Renal cortical epithelial cell (primary cell): ENCODE results near the gene IWS1. TPM values are rescaled to one million over a fixed set of nuclear protein-coding genes. Genes with fewer than 3 reads are reported as not detected.
"Not testable (repeated sequence)": the region's sequence is repeated elsewhere in the genome, so short reads cannot be mapped to it uniquely, and the experiment has no call there.

Experiments
- DNase-seq: peaks from one replicate; pipeline ENCODE4 v3.0.0-alpha.2; 2011; ENCODE audit warnings: low read depth
- total RNA-seq: library from RNA; depleted of rRNA; stranded (reverse); fragments of >200 nt; gene quantifications from 2 replicates; pipeline ENCODE4 v1.2.3, GENCODE V29; 2014

IWS1 gene
- 46.5 and 71.3 TPM in 2 replicates for total RNA-seq

DNA sequence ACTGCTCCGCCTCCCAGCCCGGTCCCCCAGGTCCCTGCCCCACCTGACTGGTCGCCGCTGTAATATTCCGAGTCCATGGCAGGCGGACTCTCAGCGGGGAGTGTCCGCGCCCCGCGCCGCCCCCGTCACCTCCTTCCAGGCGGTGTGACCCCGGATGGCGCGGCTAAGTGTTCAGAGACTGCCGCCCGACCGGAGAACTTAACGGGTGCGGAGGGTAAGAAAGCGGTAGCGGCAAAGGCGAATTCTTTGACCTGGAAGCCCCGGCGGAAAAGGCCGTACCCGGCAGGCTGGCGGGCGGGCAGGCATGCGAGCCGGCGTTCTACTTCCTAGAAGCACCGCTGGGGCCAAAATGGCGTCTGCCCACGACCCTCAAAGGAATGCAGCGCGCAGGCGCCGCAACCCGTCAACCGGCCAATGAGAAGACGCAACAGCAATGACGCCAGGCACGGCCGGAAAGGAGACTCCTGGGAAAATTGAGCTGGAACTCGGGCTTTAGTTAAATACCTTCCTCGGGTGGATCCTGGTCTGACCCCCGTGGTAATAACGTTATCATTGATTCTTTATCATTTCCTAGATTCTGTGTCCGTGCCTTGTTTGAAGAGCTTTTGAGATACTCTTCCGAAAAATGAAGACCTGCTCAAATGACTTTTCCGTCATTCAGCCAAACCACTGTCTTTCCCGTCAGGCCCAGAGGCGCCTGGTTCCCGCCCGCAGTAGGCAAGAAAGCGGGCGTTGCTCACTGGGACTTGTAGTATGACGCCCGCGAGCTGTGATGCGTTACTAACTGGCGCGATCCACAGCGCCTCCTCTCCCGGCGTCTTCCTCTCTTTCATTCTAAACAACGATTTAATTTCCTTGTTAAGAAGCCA is at the start of gene IWS1:
Gene IWS1, minus strand, starts transcription at position 358 of the 869 bp plus-strand sequence. Its CDS starts 281 bp downstream, at position 77.
- DNase-seq = peak; percentile 91

DNA sequence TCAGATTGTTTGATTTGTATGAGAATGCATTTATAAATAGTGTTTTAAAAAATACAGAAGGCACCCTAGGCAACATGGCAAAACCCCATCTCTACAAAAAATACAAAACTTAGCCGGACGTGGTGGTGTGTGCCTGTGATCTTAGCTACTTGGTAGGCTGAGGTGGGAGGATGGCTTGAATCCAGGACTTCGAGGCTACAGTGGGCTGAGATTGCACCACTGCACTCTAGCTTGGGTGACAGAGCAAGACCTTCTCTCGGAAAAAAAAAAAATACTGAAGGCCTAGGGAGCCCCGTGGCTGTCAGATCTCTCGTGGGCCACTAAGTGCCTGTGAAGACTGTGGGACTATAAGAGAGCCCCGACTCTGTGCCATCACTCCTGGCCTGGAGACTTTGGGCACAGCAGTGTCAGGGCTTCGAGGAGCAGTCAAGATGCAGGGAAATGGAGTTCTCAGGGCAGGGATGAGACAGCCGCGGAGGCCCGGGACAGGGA is 49.7 kb upstream of the IWS1 start:
- no peak for DNase-seq

DNA sequence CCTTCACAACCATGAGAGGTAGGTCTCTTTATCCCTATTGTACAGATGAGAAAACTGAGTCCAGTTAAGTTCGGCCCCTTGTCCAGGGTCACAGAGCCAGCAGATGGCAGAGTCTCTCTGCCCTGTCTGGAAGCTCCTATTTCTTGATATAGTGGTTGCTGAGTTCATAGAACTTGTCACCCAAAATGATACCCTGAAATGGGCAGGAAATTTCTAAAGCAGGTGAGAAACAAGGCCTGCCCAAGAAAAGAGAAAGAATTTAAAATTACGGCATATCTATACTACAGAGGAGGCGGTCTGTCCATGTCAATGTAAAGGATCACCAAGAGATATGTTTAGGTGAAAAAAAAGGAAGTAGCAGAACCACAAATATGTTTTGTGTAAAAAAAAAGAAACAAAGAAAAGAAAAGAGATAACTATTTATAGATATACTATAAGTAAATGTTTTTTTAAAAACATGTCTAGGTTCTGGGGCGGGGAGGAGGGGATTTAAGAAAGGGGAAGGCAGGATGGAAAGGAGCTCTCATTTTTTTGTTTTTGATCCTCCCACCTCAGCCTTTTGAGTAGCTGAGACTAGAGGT is 49.0 kb upstream of the IWS1 start:
- no peak for DNase-seq

DNA sequence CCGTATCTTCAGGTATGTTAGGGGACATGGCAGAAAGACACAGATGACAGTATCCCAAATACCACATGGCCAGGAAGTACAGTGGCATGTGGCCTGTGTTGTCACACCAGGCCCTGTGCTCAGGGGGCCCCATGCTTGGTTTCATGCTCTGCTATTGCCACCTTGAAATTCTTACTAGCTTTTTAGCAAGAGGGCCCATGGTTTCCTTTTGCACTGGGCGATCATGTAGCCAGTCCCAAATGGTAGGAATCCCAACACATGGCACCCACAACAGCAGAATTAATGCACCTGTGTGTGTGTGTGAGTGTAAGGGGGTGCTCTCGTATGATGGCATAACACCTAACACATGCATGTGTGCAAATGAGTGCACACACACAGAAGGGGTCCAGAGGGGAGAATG is 48.4 kb upstream of the IWS1 start:
- DNase-seq = no peak

DNA sequence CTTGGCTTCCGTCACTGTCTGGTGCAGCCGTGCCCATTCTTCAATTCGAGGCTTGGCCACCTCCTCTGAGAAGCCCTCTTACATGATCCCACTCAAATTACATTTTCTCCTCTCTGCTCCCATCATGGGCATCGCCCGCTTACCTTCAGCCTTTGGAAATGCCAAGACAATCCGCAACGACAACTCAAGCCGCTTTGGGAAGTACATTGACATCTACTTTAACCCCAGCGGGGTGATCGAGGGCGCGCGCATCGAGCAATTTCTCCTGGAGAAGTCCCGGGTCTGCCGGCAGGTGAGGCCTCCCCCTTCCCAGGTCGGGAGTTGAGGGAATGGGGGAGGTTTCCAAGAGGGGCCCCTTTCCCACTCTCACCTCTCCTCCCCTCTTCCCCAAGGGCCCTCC is 47.5 kb upstream of the IWS1 start:
- no peak for DNase-seq

DNA sequence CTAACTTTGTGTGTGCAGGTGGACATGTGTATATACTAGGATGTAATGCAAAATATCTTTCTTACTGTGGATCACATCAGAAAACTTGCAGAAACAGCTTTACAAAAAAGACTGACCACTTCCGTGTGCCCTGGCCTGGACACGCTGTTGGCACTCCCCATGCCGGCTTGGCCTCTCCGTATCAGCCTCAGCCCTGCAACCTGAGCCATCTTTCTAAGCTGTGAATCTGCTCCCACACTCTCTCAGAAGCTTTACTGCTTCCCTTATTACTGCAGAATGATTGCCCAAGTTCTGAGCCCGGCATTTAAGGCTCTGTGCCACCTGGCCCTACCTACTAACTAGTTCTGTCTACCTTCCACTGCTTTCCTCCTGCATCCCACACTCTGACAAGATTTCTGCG is 47.0 kb upstream of the IWS1 start:
- no peak for DNase-seq

DNA sequence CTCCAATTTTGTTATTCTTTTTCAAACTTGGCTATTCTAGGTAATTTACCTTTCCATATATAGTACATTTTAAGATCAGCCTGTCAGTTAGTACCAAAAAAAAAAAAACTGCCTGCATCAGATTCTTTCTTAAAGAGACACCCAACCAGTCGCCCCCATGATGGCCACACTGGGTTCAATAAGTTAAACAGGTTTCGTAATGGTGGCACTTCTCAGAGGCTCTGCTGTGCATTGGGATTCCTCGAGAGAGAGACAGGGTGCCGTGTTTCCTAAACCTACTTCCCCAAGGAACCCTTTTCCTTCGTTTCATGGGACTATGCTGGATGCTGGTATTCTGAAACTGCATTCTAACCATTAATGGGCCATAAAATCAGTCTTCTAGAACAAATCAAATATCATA is 46.6 kb upstream of the IWS1 start:
- DNase-seq = peak; percentile 40

DNA sequence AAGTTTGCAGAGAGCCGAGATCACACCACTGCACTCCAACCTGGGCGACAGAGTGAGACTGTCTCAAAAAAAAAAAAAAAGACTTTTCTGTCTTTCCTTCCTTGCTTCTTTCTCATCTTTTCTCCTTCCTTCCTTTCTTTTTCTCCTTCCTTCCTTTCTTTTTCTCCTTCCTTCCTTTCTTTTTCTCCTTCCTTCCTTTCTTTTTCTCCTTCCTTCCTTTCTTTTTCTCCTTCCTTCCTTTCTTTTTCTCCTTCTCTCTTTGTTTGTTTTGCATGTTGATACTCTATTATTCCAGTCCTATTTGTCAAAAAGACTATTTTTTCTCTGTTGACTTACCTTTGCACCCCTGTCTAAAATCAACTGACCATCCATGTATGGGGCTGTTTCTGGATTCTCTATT is 46.1 kb upstream of the IWS1 start:
- not testable (repeated sequence) for DNase-seq

DNA sequence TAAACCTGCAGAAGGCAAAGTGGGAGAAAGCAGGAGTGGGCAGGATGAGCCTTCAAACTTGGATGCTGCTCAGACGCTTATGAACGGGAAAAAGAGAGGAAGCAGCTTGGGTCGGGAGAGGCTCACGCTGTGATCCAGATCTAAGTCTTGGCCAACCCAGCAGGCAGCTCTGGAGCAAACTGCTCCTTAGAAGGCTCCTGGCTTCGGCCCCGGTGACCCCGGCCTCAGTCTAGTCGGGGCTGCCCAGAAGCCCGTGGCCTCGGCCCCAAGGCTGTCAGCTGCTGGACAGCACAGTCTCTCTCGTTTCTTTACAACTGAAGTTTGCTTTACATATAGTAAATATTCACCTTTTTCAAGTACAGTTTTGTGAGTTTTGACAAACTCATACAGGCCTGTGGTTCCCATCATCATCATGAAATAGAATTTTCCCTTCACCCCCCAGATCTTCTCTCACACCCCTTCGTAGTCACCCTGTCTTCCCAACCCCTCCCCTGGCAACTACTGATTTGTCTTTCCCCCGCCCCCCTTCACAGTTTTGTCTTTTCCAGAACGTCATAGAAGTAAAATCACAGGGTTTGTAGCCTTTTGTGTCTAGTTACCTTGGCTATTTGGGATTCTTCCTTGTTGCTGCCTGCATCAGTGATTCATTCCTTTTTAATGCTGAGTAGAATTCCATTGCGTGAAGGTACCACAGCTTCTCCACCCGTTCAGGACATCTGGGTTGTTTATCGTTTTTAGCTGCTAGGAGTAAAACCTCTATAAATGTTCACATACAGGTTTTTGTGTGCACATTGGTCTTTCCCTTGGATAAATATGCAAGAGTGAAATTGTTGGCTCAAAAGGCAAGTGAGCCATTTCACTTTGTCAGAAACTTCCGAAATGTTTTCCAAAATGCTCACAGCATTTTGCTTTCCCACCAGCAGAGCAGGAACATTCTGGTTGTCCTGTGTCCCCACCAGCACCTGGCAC is 44.3 kb upstream of the IWS1 start:
- DNase-seq = no peak

DNA sequence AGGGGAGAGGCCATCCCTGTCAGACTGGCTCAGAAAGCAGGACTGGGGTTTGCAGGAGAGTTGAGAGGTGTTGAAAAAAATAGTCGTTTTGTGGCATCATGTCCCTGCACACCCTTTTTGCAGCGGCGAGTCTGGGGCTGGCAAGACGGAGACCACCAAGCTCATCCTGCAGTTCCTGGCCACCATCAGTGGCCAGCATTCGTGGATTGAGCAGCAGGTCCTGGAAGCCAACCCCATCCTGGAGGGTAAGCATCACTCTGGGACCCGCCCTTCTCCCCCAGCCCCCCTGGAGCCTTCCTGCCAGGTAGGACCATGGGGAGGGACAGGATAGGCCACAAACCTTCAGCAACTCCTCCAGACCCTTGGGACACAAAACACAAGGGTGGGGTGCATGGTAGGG is 43.4 kb upstream of the IWS1 start:
- DNase-seq = no peak

DNA sequence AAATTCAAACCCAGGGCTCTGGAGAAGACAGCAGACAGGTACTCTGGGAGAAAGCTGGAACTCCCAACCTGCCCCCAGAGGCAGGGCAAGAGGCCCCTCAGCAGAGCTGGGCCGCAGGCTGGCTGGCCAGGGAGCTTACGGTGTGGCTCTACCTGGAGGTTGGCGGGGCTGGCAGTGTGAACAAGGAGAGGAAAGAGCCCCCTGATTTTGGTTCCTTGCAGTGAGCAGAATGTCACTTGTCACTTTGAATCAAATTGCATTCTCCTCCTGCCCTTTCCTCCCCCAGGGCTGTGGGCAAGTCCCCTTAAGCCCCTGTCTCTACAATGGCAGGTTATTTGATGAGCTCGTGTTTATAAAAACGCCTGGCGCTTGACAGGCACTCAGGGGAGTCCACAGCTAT is 41.8 kb upstream of the IWS1 start:
- DNase-seq = no peak

DNA sequence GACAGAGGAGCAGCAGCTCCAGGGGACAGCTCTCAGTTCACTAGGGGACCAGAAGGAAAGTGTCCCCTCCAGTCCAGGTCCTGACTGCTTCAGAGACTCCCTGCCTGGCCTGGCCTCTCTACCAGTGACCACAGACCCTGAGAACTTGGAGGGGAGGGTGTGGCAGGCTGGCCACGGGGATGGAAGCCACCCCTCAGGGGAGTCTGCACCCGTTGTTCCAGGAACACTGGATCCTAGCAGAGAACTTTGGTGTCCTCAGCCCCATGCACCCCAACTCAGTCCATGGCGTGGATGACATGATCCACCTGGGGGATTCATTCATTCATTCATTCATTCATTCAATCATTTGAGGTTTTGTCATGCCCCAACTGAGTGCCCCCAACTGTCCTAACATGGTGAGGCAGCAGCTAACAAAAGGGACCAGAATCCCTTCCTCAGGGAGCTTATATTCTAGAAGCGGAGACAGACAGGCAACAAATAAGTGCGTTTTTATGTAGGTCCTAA is 41.1 kb upstream of the IWS1 start:
- no peak for DNase-seq

DNA sequence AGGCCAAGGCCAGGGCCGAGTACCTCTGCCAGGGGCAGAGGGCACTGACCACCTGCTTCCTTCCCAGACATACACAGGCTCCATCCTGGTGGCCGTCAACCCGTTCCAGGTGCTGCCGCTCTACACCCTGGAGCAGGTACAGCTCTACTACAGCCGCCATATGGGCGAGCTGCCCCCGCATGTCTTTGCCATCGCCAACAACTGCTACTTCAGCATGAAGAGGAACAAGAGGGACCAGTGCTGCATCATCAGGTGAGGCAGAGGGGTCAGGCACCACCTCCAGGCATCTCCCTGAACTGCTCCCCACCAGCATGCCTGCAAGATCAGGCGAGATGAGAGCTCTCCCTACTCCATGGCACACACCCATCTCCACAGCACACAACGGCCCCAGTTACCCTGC is 40.3 kb upstream of the IWS1 start:
- no peak for DNase-seq

DNA sequence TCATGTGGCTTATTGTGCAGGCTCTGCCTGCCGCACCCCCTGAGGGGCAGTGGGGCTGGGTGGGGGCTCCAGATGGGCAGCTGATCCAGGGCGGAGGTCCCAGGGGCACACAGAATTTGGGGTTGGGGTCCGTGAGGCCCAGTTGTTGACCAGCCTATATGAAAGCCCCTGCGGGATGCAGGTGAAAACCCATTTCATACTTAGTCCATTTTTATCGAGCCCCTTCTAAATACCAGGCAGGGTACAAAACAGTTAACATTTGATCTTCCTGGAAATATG is 39.8 kb upstream of the IWS1 start:
- no peak for DNase-seq

DNA sequence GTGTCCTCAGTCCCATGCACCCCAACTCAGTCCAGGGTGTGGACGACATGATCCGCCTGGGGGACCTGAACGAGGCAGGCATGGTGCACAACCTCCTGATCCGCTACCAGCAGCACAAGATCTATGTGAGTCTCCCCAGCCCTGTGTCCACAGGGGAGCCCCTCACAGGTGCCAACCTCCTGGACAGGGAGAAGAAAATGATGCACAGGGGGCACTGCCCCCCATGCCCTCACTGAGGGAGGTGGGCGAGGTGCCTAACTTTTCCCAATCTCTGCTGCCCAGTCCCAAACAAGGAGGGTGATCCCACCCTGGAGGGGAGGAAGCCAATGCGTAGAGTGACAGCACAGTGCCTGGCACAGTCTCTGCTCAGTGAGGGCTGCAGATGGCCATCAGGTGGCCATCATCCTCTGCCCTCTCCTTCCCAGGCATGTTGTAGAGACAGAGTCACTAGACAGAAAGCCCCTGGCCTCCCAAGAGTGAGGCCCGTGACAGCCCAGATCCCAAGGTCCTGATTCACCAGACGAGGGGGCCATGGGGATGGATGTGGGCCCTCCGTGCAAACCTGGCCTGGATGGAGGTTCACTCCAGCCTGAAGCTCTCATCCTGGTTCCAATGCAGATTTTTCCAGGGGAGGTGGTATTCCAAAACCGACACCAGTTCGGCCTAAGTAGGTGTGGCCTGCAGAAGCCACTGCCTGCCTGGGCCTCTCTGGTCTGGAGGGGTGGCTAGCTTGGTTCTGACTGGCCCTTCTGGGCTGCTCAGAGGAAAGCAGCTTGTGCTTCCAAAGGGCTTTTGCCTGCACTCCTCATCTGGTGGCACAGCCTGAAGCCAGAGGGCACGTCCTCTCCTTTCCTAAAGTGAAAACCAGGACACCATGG is 39.2 kb upstream of the IWS1 start:
- DNase-seq = no peak

DNA sequence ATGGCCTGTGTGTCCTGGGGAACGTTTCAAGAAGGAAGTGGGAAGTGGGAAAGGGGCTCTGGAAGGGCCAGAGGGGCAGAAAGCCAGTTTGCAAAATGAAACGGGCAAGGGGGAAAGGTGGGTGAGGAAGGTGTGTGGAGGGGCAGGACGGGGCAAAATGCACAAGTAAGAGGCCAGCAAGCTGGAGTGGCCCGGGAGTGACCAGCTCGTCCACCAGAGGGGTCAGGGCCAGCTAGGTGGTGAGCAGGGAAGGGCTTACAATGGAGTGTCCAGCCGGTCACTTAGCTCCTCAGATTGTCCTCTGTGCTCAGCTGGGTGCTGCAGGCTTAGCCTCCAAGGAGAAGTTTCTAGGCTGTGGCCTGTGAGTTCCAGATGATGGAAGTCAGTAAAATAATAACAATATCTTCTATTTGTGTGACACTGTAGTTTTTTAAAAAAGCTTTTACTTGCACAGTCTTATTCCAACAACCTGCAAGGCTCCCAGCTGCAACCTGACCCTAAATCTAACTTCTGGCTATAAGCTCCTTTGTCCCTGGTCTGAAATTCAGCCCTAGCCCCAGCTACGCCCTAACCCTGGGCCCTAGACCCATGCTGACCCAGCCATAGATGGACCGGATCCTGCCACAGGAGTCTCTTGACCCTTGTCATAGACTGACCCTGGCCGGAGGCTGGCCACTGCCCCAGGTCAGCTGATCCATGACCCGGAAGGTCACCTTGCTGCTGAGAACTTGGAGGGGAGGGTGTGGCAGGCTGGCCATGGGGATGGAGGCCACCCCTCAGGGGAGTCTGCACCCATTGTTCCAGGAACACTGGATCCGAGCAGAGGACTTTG is 38.4 kb upstream of the IWS1 start:
- DNase-seq = no peak

DNA sequence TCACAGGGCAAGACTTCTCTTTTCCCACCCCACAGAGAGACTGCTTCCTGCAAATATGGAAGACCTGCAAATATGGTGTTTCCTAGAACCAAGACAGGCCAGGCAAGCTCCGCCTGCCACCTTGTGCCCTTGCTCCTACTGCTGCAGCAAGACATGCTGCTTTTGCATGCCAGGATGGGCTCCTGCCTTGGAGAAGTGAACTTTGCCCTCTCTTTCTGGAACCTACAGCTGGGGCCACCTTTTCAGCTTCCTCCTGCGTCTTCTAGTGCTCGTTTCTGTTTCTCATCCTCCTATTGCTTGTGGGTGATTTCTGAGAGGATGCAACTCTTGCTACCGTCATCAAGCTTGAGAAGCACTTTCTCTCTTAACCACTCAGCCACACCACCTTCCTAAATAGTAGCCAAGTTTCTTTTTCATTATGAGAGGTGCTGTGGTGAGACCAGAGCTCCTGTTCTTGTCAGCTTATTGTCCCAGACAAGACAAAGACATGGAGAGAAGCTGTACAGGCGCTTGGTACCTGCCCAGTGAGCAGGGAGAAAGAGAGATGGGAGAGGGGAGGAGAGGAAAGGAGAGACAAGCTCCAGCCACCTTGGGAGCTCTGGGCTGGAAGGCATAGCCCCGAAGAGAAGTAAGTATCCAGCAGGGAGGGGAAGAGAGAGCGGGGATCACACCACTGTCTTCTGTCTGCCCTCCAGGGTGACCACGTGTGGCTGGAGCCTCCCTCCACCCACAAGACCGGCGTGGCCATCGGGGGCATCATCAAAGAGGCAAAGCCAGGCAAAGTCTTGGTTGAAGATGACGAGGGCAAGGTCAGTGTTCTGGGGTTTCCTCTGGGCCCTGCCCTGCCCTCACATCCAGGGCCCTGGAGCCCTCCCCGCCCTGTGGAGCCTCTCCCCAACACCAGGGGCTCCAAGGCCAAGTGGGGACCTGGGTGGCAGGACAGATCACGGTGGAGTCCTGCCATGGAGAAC is 37.5 kb upstream of the IWS1 start:
- DNase-seq = no peak

DNA sequence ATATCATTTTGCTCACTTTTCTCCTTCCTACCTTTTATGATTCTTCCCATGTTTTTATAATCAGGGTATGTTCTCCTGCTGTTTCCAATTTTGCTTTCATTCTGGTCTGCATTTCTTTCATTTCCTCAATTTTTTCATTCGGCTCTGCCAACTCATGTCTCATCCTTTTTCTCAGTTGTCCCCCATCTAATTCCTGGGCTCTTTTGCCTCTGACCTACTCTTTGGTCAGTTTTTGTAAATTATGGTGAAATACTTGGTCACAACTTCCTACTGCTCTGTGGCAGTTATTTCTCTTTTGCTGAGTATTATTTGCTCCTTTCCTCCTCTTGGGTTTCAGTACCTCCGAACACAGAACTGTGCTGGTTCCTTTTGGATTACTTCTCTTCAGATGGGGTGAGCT is 36.6 kb upstream of the IWS1 start:
- no peak for DNase-seq

DNA sequence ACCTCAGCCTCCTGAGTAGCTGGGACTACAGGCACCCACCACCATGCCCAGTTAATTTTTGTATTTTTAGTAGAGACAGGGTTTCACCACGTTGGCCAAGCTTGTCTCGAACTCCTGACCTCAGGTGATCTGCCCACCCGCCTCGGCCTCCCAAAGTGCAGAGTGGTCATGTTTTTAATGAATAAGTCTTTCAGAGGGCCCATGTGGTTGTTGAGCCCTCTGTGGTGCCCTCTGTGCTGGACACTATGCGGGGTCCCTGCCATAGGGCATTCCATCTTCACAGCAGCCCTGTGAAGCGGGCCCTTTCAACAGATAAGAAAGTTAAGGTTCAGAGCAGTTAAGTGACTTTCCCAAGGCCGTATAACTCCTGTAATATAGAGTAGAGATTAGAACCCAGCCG is 35.1 kb upstream of the IWS1 start:
- DNase-seq = no peak
